Amniotic epithelial cell (primary cell): ENCODE measurements around the gene TTC39B.

Experiments
- DNase-seq: peaks from one replicate; pipeline ENCODE4 v3.0.0-alpha.2; 2010; ENCODE audit warnings: low read depth

TTC39B gene

GRCh38 chr9:15300218-15300617 is 6.8 kb downstream of the TTC39B start:
- DNase-seq: peak; percentile 47

- no peak for DNase-seq
These were observed 7.6 kb downstream of the TTC39B start for GRCh38 chr9:15299374-15299939.

DNA sequence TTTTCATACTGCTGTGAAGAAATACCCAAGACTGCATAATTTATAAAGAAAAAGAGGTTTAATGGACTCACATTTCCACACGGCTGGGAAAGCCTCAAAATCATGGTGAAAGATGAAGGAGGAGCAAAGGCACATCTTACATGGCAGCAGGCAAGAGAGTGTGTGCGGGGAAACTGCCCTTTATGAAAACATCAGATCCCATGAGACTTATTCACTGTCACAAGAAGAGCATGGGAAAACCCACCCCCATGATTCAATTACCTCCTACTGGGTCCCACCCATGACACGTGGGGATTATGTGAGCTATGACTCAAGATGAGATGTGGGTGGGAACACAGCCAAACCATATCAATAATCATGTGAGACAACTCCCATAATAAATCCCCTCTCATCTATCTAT is 8.7 kb downstream of the TTC39B start:
- no peak for DNase-seq

DNA sequence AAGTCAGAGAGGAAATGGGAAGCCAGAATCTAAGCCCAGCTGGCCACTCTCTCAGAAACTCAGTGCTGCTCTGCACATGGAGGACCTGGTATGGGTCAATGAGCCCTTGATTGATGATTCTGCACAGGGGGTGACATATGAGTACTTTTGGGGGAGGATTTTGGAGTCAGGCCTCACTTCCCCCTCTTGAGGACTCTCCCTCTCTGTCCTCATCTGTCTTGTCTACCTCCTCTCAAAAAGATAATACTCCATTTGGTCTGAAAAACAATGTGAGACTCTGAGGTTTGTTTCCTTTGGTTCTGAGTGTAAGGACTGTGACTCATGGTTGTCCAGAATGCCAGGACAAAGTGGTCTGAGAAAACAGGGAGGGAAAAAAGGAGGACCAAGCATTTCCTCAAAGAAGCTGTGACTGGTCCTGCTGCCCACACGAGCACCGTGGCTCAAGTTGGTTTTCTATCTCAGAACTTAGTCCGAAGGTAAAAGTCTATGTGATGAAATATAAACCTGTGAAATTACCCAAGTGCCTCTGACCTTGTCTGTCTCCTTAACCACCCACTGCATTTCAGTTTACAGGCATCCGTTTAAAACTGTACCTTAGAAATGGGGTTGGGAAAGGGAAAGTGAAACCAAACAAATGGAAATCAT is 11.1 kb downstream of the TTC39B start:
- peak; percentile 77 for DNase-seq

DNA sequence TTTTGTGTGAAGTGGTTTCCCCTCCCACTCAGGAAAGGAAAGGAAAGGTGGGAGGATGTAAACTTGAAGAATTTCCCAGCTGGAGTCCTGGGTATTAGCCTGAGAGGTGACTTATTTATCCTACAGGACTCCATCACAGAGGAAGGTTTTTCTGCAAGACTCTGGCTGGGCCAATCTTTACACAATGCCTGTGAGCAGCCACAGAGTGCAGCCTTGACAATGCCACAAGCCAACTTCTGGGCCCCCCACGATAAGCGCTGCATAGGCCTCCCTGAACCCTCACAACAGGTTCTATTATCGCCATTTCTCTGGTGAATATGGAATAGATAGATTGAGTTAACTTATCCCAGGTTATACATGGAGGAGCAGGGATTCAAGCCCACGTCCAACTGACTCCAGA is 12.4 kb downstream of the TTC39B start:
- DNase-seq: no peak

GRCh38 chr9:15293804-15294316 is 13.2 kb downstream of the TTC39B start:
- no peak for DNase-seq

GRCh38 chr9:15293084-15293483 is 13.9 kb downstream of the TTC39B start:
- no peak for DNase-seq

DNA sequence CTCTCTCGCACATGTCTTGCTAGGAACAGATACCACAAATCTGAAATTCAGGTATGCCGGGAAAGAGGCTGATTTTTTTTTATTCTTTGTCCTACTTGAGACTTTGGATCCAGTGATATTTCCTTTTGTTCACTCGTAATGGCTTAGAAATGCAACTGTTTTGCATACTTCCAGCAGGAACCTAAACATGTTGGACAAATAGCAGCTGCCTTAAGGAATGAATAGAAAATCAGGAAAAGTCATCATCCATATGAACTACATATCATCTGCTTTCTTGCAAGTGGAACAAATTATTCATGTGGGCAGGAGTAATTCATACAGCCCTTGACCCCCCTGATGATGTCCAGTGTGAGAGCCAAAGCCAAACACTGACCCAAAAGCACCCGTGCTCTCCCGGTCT is 17.4 kb downstream of the TTC39B start:
- DNase-seq: no peak

GRCh38 chr9:15287309-15287708 is 19.7 kb downstream of the TTC39B start:
- DNase-seq: no peak

GRCh38 chr9:15286161-15286821 is 20.7 kb downstream of the TTC39B start:
- DNase-seq: no peak

- DNase-seq: no peak
These were observed 24.3 kb downstream of the TTC39B start for GRCh38 chr9:15282567-15283285.

GRCh38 chr9:15280647-15281046 is 26.4 kb downstream of the TTC39B start:
- no peak for DNase-seq

- DNase-seq: no peak
These were observed 28.2 kb downstream of the TTC39B start for GRCh38 chr9:15278839-15279238.

DNA sequence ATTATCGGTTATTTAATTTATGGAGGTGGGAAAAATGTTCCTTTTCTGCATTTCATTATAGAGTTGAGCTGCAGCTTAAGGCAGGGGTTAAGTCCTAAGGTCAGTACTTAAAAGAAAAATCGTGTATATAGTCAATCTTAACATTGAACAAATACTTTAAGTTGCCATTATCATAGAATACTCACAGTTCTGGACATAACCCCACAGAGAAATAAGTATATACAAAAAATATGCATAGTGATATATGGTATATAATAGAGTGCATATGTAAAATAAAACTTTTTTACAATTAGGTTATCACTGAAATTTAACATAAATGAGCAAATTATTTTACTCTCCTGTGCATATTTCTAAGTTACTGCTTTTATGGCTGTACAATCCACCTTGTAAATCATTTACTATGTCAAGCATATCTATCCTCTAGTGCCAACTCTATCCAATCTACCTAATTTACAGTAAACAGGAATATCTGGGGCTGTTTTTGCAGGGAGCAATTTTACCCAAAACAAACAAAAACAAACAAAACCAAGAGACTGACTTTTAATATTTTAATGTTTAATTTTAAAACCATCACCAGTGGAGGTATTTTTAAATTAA is 28.8 kb downstream of the TTC39B start:
- no peak for DNase-seq

- DNase-seq: peak; percentile 26
These were observed 29.5 kb downstream of the TTC39B start for GRCh38 chr9:15277400-15278090.

GRCh38 chr9:15276328-15276938 is 30.6 kb downstream of the TTC39B start:
- DNase-seq: no peak

- DNase-seq: no peak
These were observed 32.6 kb downstream of the TTC39B start for GRCh38 chr9:15274425-15274824.

GRCh38 chr9:15272377-15272928 is 34.6 kb downstream of the TTC39B start:
- no peak for DNase-seq

DNA sequence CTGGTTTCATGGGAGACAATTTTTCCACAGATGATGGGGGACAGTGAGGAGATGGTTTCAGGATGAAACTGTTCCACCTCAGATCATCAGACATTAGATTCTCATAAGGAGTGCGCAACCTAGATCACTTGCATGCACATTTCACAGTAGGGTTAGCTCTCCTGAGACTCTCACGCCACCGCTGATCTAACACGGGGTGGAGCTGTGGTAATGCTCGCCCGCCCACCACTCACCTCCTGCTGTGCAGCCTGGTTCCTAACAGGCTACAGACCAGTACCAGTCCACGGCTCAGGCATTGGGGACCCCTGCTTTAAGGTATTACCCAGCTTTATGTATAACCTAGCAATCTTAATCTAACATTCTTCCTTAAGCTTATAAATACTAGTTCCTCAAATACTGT is 35.6 kb downstream of the TTC39B start:
- no peak for DNase-seq

GRCh38 chr9:15268782-15269181 is 38.2 kb downstream of the TTC39B start:
- no peak for DNase-seq

GRCh38 chr9:15268317-15268716 is 38.7 kb downstream of the TTC39B start:
- peak; percentile 25 for DNase-seq
